Dermis blood vessel endothelial cell (primary cell): Measurements from ENCODE around the gene CLDN9. TPM values are rescaled to one million over a fixed set of nuclear protein-coding genes. Genes with fewer than 3 reads are reported as not detected.

Experiments used
- DNase-seq: peaks from one replicate; pipeline ENCODE4 v3.0.0; 2010
- total RNA-seq: library from RNA; depleted of rRNA; stranded (reverse); fragments of >200 nt; gene quantifications from 2 replicates; pipeline ENCODE4 v1.2.3, GENCODE V29; 2014

Gene CLDN9
- total RNA-seq, 1 donor from 2014 or later, result not detected

GRCh38 chr16:3020247-3020603 lies 7.5 kb downstream of the CLDN9 start, which contains the start of gene TNFRSF12A:
TNFRSF12A (plus strand) TSS chr16:3020368; CDS start chr16:3020398, 30 bp downstream.
- peak; percentile 84 for DNase-seq

DNA sequence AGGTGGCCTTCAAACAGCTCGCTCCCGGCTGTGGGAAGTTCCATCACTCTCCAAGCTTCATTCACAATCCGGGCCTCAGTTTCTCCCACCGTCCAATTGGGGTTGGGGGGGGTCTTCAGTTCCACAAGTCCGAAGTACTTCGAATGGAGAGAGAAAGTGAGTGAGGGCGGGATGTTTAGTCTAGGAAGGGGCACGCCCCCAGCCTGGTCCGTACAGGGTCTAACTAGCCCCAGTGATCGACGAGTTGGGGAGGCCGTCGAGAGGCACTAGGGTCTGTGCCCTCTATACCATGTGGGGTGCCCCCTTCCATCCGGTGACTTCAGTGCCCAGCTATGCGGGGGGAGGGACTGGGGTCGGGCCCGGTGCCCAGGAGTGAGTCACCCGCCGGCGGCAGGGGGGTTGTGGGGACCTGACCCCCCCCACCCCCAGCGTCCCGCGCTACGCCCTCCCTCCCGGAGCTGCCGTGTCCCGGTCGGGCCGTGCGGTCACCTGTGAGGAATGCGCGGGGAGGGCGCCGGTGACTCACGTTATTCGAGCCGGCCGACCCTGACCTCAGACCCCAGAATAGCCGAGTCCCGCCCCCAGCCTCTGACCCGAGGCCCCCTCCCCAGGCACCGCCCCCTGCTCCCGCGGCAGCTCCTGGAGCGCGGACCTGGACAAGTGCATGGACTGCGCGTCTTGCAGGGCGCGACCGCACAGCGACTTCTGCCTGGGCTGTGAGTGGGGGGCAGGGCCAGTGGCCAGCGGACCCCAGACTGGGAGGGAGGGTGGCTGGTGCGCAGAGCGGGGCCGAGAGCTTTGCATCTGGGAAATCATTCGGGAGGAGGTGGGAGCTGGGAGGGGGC lies 8.1 kb downstream of the CLDN9 start:
- peak; percentile 91 for DNase-seq

- peak; percentile 74 for DNase-seq
Observed at GRCh38 chr16:3021449-3022207, 8.9 kb downstream of the CLDN9 start.

- DNase-seq, result peak; percentile 95
Observed at GRCh38 chr16:3022208-3022683, 9.5 kb downstream of the CLDN9 start.

DNA sequence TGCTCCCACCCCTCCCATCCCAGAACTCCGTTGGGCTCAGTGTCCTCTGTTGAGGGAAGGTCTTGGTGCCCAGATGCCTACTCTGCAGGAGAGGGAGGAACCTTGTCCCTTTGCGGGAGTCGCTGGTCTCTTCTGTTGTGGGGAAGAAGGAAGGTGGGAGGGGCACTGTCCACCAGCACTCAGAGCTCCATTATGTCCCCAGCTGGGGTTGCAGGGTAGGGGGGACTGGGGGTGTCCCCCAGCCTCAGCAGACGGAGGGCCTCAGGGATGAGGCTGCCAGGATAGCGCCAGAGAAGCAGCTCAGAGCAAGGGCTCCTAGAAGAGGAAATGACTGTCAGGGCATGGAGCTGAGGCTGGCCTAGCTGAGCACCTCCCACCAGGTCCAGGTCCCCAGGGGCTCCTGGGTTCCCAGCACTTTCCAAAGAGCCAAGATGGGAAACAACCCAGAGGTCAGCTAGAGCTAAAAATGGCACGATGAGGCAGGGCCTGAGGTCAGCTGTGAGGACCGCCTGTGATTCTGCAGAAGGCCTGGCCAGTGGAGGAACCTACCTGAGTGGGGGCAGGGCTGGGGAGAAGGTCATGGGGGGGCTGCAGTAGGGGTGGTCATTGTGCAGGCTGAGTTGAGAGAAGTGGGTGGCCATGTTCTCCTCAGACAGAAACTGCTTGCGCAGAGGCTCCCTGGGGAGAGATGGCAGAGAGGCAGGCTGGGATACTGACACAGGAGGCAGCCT lies 10.1 kb downstream of the CLDN9 start:
- peak; percentile 46 for DNase-seq

DNA sequence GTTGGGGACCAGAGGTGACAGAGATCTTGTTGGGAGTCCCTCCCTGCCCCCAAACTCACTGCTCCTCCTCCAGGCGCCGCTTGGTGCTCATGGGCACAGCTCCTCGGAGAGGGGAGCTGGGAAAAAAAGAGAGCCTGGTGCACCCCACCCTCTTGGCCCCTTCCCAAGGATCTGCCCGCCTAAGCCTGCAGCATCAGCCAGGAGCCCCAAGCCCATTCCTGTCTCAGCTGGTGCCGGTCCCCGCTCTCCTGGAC lies 10.6 kb downstream of the CLDN9 start:
- no peak for DNase-seq

DNA sequence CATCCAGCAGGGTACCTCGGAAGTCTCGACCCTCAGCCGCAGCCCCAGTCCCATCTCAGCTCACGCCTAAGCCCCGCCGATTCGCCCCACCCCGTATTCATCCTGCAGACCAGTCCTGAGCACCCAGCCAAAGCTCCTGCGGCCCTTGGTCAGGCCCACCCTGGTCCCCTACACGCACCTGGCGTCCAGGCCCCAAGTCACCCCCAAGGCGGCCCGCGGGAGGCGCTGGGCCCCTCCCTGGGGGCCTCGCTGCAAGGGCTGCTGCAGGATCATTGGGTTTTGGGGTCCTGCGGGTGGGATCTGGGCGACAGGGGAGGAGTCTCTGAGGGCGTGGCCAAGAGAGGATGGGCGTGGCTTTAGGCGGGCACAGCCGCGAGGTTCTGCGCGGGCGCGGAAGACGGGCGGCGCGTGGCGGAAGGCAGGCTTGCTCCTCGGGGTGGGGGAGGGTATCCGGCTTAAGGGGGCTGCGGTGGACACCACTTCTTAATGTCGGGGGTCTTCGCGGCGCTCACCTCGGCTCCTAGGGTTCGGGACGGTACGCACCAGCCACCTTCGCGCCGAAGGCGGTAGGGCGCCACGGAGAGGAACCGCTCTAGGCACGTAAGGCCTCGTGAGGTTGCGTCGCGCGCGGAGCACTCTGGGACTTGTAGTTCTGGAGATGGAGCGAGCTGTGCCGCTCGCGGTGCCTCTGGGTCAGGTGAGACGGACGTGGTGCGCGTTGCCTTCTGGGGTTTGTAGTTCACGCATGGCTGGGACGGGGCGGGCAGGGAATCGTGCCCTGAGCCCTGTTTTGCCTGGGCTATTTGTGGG lies 11.2 kb downstream of the CLDN9 start, which contains the start of the genes HCFC1R1 and THOC6:
HCFC1R1 (minus strand) TSS at position 274 of the 810 bp plus-strand sequence; CDS start at position 273, 1 bp downstream.
THOC6 (plus strand) TSS at position 367 of the 810 bp plus-strand sequence; CDS start at position 659, 292 bp downstream.
- DNase-seq, result peak; percentile 99

DNA sequence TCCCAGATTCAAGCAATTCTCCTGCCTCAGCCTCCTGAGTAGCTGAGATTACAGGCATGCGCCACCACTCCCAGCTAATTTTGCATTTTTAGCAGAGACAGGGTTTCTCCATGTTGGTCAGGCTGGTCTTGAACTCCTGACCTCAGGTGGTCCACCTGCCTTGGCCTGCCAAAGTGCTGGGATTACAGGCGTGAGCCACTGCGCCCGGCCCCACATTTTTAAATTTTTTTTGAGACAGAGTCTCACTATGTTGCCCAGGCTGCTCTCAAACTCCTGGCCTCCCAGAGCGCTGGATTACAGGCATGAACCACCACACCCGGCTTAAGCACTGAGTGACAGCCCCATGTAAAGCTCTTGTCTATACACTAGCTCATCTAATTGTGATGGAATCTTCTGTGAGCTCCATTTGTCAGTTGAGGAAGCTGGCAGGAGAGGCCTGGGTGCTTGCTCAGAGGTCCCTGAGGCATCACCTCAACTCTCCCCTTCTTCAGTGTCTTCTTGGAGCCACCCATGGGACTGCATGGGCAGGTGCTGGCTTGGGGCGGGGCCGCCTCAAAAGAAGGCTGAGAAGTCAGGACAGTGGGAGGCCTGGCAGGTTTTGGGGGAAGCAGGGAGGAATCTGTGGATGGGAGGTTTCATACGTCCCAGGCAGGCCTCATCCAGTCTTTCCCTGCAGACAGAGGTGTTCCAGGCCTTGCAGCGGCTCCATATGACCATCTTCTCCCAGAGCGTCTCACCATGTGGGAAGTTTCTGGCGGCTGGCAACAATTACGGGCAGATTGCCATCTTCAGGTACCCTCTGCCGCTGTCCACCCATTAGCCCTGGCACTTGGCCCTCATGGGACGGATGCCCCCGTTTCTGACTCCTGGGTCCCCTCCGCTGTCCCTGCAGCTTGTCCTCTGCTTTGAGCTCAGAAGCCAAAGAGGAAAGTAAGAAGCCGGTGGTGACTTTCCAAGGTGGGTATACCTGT lies 12.6 kb downstream of the CLDN9 start:
- no peak for DNase-seq

DNA sequence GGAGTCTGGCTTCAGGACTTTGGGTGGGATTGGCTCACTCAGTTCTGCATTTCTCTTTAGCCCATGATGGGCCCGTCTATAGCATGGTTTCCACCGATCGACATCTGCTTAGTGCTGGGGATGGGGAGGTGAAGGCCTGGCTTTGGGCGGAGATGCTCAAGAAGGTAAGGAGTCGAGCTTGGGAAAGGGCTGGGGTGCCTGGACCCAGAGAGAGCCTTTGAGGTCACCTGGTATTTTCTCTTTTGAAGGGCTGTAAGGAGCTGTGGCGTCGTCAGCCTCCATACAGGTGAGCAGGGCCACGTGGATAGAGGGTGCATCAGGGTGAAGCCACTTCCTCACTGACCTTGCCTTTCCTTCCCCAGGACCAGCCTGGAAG lies 13.3 kb downstream of the CLDN9 start:
- DNase-seq, result no peak

DNA sequence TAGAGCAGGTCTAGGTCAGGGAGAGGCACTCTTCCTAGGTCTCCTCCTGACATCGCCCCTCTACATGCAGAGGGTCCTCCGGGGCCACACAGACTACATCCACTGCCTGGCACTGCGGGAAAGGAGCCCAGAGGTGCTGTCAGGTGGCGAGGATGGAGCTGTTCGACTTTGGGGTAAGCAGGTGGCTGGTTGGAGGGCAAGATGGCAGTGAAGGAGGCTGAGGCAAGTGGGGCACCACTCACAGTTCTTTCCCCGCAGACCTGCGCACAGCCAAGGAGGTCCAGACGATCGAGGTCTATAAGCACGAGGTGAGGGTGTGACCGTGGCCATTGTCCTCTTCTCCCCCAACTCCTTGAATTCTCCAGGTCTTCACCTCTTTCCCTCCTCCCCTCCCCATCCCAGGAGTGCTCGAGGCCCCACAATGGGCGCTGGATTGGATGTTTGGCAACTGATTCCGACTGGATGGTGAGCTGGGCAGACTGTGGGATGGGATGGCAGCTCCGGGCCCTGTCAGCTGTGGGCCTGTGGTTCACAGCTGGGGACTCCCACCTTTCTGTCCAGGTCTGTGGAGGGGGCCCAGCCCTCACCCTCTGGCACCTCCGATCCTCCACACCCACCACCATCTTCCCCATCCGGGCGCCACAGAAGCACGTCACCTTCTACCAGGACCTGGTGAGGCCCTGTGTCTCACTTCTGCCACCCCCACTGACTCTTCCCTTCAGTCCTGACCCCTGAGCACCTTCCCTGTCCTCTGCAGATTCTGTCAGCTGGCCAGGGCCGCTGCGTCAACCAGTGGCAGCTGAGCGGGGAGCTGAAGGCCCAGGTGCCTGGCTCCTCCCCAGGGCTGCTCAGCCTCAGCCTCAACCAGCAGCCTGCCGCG lies 14.1 kb downstream of the CLDN9 start:
- no peak for DNase-seq

GRCh38 chr16:3027489-3027795 lies 14.7 kb downstream of the CLDN9 start:
- no peak for DNase-seq

GRCh38 chr16:3027983-3028715 lies 15.4 kb downstream of the CLDN9 start:
- DNase-seq, result peak; percentile 87

- DNase-seq, result no peak
Observed at GRCh38 chr16:3028716-3029319, 16.1 kb downstream of the CLDN9 start.

DNA sequence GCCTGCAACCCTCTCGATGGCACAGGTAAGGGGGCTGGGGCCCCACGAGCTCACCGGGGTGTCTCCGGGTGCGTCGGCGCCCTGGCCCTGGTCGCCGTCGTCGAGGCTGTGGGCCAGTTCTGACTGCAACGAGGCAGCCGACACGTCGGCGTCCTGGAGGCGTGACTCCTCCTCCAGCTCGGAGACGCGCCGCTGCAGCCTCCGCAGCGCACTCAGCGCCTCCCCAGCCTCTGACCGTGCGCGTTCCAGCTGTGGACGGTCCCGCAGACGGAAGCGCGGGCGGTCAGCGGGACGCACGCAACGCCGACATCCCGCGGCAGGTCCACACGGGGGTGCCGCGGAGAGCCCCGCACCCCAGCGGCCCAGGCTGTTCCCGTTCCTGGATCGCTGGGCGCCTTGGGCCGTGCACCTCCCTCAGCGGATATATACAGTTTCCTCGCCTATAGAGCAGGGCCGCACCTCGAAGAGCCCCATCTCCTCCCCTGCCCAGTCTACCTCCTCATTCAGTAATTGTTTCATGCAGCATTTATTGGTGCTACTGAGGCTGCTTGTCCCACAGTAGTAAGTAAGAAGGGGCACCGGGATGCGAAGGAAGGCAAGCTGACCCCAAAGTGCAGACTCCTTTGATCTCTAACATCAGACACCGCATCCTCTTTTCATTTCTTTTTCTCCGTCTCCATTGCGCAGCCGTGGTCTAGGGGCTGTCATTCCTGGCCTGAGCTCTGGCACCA lies 16.9 kb downstream of the CLDN9 start:
- DNase-seq, result peak; percentile 35

DNA sequence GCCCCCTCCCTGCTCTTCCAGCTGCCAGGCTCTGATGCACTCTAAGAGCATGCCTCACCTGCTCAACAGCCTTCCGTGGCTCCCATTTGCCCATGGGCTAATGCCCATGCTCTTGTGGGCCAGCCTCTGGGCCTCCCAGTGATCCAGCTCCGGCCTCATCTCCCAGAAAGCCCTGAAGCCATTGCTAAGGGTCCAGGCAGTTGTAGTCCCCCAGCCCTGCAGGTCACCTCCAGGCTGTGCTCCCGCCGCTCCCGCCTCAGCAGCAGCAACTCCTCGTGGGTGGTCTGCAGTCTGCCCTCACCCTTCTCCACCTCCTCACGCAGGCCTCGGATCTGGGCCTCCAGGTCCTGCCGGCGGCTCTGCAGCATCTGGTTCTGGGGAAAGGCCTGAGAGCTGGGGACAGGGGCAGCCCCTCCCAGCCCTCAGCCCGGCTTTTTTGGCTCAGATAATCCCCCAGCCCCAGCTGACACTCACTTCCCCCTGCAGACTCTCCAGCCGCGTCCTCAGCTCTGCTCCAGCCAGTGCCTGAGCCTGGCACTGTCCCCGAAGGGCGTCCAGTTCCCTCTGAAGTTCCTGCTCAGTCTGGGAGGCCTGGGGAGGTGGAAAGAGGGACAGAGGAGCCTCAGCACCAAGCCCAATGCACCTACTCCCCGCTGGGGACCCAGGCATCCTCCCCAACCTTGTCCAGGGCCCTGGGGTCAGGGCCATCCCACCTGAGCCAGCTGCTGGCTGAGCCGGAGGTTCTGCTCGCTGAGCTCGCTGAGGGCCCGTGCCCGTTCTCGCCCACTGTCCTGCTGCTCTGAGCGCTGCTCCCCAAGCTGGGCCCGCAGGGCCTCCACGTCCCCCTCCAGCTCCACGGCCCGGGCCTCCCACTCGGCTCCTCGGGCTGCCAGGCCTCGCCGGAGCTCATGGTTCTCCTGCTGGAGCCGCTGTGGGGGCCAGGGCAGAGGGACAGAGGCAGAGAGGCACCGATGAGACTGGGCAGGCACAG lies 17.8 kb downstream of the CLDN9 start:
- no peak for DNase-seq

- no peak for DNase-seq
Observed at GRCh38 chr16:3032624-3033023, 19.9 kb downstream of the CLDN9 start.
